Testis (tissue), 3 donors: Measurements from ENCODE around the gene TCF7L2. TPM values are rescaled to one million over a fixed set of nuclear protein-coding genes. Genes with fewer than 3 reads are reported as not detected.

Experiments
- DNase-seq: peaks from one replicate; pipeline ENCODE4 v3.0.0-alpha.2; 2019
- H3K27ac ChIP-seq, 2 donors: fragments of 200-600 bp; sonication (generic); one replicate each; pipeline ENCODE4 v1.5.1; 2019
- H3K27me3 ChIP-seq: fragments of 200-600 bp; sonication (generic); one replicate; pipeline ENCODE4 v1.5.1; 2019
- H3K36me3 ChIP-seq: fragments of 200-600 bp; sonication (generic); one replicate; pipeline ENCODE4 v1.5.1; 2017; ENCODE audit warnings: low read depth; ENCODE audit errors: missing control alignments
- H3K4me1 ChIP-seq: fragments of 200-600 bp; sonication (generic); one replicate; pipeline ENCODE4 v1.5.1; 2019
- H3K4me3 ChIP-seq, 2 donors: fragments of 200-600 bp; sonication (generic); one replicate each; pipeline ENCODE4 v1.5.1; 2017 to 2019
- H3K9me3 ChIP-seq: fragments of 200-600 bp; sonication (generic); one replicate; pipeline ENCODE4 v1.5.1; 2017
- CTCF ChIP-seq, 3 experiments: fragments of 450-650 bp in 2 of 3; fragments of 200-600 bp in 1 of 3; sonication (generic) in 1 of 3; IDR thresholded peaks; one replicate each; pipeline ENCODE4 v1.5.1; 2016 to 2019; ENCODE audit warnings: antibody characterized with exemption in 3 of 3, mild to moderate bottlenecking in 2 of 3, moderate library complexity in 1 of 3
- POLR2A ChIP-seq: fragments of 450-650 bp; IDR thresholded peaks from one replicate; pipeline ENCODE4 v1.6.1; 2017; ENCODE audit warnings: antibody characterized with exemption, mild to moderate bottlenecking, moderate library complexity
- WGBS, 2 donors: methylation state at CpG; one replicate each; pipeline ENCODE4 v1.1.5; 2018; 5-methylcytosine and 5-hydroxymethylcytosine counted together
- intact Hi-C: fragments of 100-400 bp; cut with DNase I; formaldehyde crosslinking; loops from one replicate; pipeline ENCODE4 v1.15.1; 2023; ENCODE audit warnings: low total_unique reads
- polyA plus RNA-seq: library from polyadenylated mRNA; stranded (reverse); fragments of 350-450 nt; fragmentation: Illumina TruSeq; extraction: RNeasy Lipid Tissue Mini Kit (QIAGEN cat#74804); gene quantifications from one replicate; pipeline ENCODE4 v1.2.3, GENCODE V29; 2014; ENCODE audit warnings: low read depth, low replicate concordance; ENCODE audit not compliant: insufficient read depth
- total RNA-seq, 2 donors: library from RNA; depleted of rRNA; stranded (reverse); fragments of >200 nt; gene quantifications; one replicate each; pipeline ENCODE4 v1.2.3, GENCODE V29; 2016

TCF7L2 gene
- total and polyA plus RNA-seq, 3 donors from 2014 or later = 18.5 to 25.4 (median 23.3) TPM

- Histone ChIP-seq H3K36me3 (no peaks in the 10 kb centered on the region), H3K27ac (peak overlapping the region; percentile 35 to 42), H3K27me3 (no peaks in the 10 kb centered on the region), H3K4me3 (no peak overlapping the region), H3K9me3 (no peaks in the 10 kb centered on the region), H3K4me1 (peaks cover 4% of the 10 kb centered on the region)
- WGBS, 2 donors = 56 to 70% methylated on average over 6 of the region's 6 CpGs
- TF ChIP-seq CTCF (IDR thresholded peaks at IDR 0.05) (no peak), POLR2A (no peak)
- intact Hi-C loops = no loop called here
- DNase-seq = no peak
Measured at GRCh38 chr10:113127901-113128283, 177.8 kb downstream of the TCF7L2 start.

- 52 to 53% methylated on average over 11 of the region's 11 CpGs for WGBS, 2 donors
- H3K9me3 ChIP-seq = no peaks in the 10 kb centered on the region
- peak overlapping the region; percentile 42 to 52 for H3K27ac ChIP-seq
- intact Hi-C loops = no loop called here
- H3K36me3 ChIP-seq = no peaks in the 10 kb centered on the region
- no peak overlapping the region for H3K4me3 ChIP-seq
- no peak for DNase-seq
- TF ChIP-seq POLR2A (no peak), CTCF (IDR thresholded peaks at IDR 0.05) (no peak)
- H3K27me3 ChIP-seq = no peaks in the 10 kb centered on the region
- H3K4me1 ChIP-seq = peaks cover 4% of the 10 kb centered on the region
Measured at GRCh38 chr10:113128450-113129070, 178.5 kb downstream of the TCF7L2 start.

GRCh38 chr10:113129117-113129516 lies 179.1 kb downstream of the TCF7L2 start:
- WGBS, 2 donors = 30 to 49% methylated on average over 7 of the region's 7 CpGs
- intact Hi-C loops = no loop called here

GRCh38 chr10:113130014-113130641 lies 180.1 kb downstream of the TCF7L2 start:
- DNase-seq = no peak
- 79 to 89% methylated on average over 5 of the region's 5 CpGs for WGBS, 2 donors
- Histone ChIP-seq H3K9me3 (no peaks in the 10 kb centered on the region), H3K4me3 (no peak overlapping the region), H3K27ac (no peak overlapping the region), H3K27me3 (no peaks in the 10 kb centered on the region), H3K36me3 (no peaks in the 10 kb centered on the region), H3K4me1 (peaks cover 4% of the 10 kb centered on the region)
- intact Hi-C loops = no loop called here
- no peak for TF ChIP-seq CTCF (IDR thresholded peaks at IDR 0.05)
- no peak for TF ChIP-seq POLR2A

More at GRCh38 chr10:113129117-113129516, 179.1 kb downstream of the TCF7L2 start:
- TF ChIP-seq POLR2A = no peak
- no peak for TF ChIP-seq CTCF (IDR thresholded peaks at IDR 0.05)
- peaks cover 4% of the 10 kb centered on the region for H3K4me1 ChIP-seq
- no peak overlapping the region for H3K4me3 ChIP-seq
- no peaks in the 10 kb centered on the region for H3K9me3 ChIP-seq
- H3K27ac ChIP-seq = peak overlapping the region; percentile 42 to 52
- H3K36me3 ChIP-seq = no peaks in the 10 kb centered on the region
- H3K27me3 ChIP-seq = no peaks in the 10 kb centered on the region
- DNase-seq = no peak
